Panc1 (cell line): ENCODE measurements around the gene ABO. TPM values are rescaled to one million over a fixed set of nuclear protein-coding genes. Genes with fewer than 3 reads are reported as not detected.
A peak's percentile ranks its signal among the peaks of the same experiment; 100 is the strongest.

Experiments
- ATAC-seq: fragments of 200-7000 bp; cut with Tn5 transposase; 2 replicates; pipeline ENCODE4 v1.9.1; 2020; ENCODE audit warnings: mild to moderate bottlenecking, moderate library complexity
- BruUV-seq: library from RNA; stranded (reverse); fragments of 400-500 nt; replicated peaks from 2 replicates; lab custom pipeline; 2021; lab: Mats Ljungman, UMichigan
- CTCF ChIA-PET: fragments of 300-600 bp; sonication (Branson Sonifier 250); formaldehyde crosslinking; loops from one replicate; lab custom pipeline; 2022; ENCODE audit warnings: antibody characterized with exemption; lab: Charles Lee
- POLR2A ChIA-PET: fragments of 300-600 bp; sonication (Branson Sonifier 250); formaldehyde crosslinking; loops from one replicate; lab custom pipeline; 2022; ENCODE audit warnings: antibody characterized with exemption; lab: Charles Lee
- DNase-seq: peaks from one replicate; pipeline ENCODE4 v3.0.0-alpha.2; 2010; ENCODE audit warnings: low read depth, low spot score
- H3K27ac ChIP-seq: 2 replicates; pipeline ENCODE4 v1.5.1; 2011; ENCODE audit warnings: mild to moderate bottlenecking, low read length, inconsistent platforms
- H3K27me3 ChIP-seq: fragments of 200-500 bp; sonication (Bioruptor generic); 2 replicates; pipeline ENCODE4 v1.6.0; 2014; ENCODE audit warnings: low read length, inconsistent platforms; ENCODE audit not compliant: control insufficient read depth, insufficient read depth
- H3K36me3 ChIP-seq: fragments of 200-500 bp; sonication (Bioruptor generic); 2 replicates; pipeline ENCODE4 v1.5.1; 2014; ENCODE audit warnings: inconsistent platforms, mild to moderate bottlenecking, low read length, moderate library complexity; ENCODE audit not compliant: control insufficient read depth, insufficient read depth
- H3K4me1 ChIP-seq: 2 replicates; pipeline ENCODE4 v1.5.1; 2011; ENCODE audit warnings: inconsistent platforms, mild to moderate bottlenecking, low read length, moderate library complexity; ENCODE audit not compliant: control insufficient read depth, insufficient read depth
- H3K4me3 ChIP-seq, 2 experiments: 2 replicates each; pipeline ENCODE4 v1.5.1; 2011 to 2012; ENCODE audit warnings: low read depth in 2 of 2, low read length in 2 of 2, mild to moderate bottlenecking in 2 of 2, inconsistent platforms in 1 of 2, moderate library complexity in 1 of 2
- H3K9me3 ChIP-seq: fragments of 200-500 bp; sonication (Bioruptor generic); 2 replicates; pipeline ENCODE4 v1.5.1; 2014; ENCODE audit warnings: low read depth, mild to moderate bottlenecking, inconsistent platforms, low read length, moderate library complexity; ENCODE audit not compliant: control insufficient read depth, insufficient read depth
- POLR2AphosphoS5 ChIP-seq: IDR thresholded peaks from 2 replicates; pipeline ENCODE4 v1.6.1; 2012; ENCODE audit warnings: mild to moderate bottlenecking, low read depth, low read length, moderate library complexity
- SIN3A ChIP-seq: IDR thresholded peaks from 2 replicates; pipeline ENCODE4 v1.6.1; 2012; ENCODE audit warnings: low read depth, mild to moderate bottlenecking, low read length, moderate library complexity, borderline replicate concordance; ENCODE audit not compliant: insufficient read depth
- TCF7L2 ChIP-seq: IDR thresholded peaks from 2 replicates; pipeline ENCODE4 v1.6.1; 2011; ENCODE audit warnings: mild to moderate bottlenecking, low read depth, low read length, inconsistent platforms
- in situ Hi-C: cut with HindIII; loops from 2 replicates; pipeline ENCODE4 v1.10.0; 2016; ENCODE audit warnings: low sequenced_read_pairs, low pct_unique_long_range_greater_than_20kb
- intact Hi-C: fragments of 100-400 bp; cut with micrococcal nuclease; formaldehyde crosslinking; loops from one replicate; pipeline ENCODE4 v1.10.0; 2022; ENCODE audit not compliant: unreplicated experiment
- total RNA-seq: library from RNA; stranded (reverse); gene quantifications from one replicate; pipeline ENCODE4 v1.2.1, GENCODE V29; 2021; ENCODE audit not compliant: unreplicated experiment
- TF ChIP-seq, protein P1 (sequence below): fragments of 450-650 bp; IDR thresholded peaks from 2 replicates; pipeline ENCODE4 v1.5.1; 2017; ENCODE audit warnings: mild to moderate bottlenecking
- TF ChIP-seq, protein P2 (sequence below), 2 experiments: IDR thresholded peaks; 2 replicates each; pipeline ENCODE4 v1.6.1; 2011 to 2012; ENCODE audit warnings: low read depth in 2 of 2, control low read depth in 1 of 2, low read length in 1 of 2, mild to moderate bottlenecking in 1 of 2, moderate library complexity in 1 of 2; ENCODE audit not compliant: insufficient read depth in 1 of 2

ABO gene
- total RNA-seq, 1 experiment from 2014 or later, result 0.10 TPM

- no TSS peak for BruUV-seq
- intact Hi-C loops, result no loop called here
- CTCF ChIA-PET, result no interaction called here
Measured at GRCh38 chr9:133274236-133275104, 531 bp downstream of the ABO start.

DNA sequence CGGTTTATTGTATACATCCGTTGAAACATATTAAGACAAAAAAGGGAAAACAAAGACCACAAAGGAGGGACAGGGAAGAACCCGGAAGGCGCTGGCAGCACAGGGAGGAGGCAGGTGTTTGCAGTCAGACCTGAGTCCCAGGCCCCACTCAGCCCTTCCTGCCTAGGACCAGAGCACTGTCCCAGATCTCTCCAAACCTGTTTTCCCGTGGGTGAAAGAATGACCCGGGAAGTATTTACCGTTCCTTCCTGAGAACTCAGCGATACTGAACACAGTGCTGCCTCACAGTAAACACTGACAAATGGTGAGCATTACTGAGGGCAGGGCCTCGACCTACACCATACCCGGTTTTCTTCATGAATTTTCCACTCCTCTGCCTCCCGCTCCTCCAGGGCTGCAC is 1.2 kb downstream of the ABO start:
- Histone ChIP-seq H3K27me3 (no peaks in the 10 kb centered on the region), H3K4me1 (no peaks in the 10 kb centered on the region), H3K9me3 (no peaks in the 10 kb centered on the region), H3K36me3 (no peaks in the 10 kb centered on the region), H3K27ac (no peak overlapping the region), H3K4me3 (no peak overlapping the region)
- CTCF ChIA-PET, result no interaction called here
- intact Hi-C loops (no loop called here), in situ Hi-C loops (no loop called here)
- no TSS peak for BruUV-seq
- no peak for TF ChIP-seq POLR2AphosphoS5
- TF ChIP-seq, protein P1, sequence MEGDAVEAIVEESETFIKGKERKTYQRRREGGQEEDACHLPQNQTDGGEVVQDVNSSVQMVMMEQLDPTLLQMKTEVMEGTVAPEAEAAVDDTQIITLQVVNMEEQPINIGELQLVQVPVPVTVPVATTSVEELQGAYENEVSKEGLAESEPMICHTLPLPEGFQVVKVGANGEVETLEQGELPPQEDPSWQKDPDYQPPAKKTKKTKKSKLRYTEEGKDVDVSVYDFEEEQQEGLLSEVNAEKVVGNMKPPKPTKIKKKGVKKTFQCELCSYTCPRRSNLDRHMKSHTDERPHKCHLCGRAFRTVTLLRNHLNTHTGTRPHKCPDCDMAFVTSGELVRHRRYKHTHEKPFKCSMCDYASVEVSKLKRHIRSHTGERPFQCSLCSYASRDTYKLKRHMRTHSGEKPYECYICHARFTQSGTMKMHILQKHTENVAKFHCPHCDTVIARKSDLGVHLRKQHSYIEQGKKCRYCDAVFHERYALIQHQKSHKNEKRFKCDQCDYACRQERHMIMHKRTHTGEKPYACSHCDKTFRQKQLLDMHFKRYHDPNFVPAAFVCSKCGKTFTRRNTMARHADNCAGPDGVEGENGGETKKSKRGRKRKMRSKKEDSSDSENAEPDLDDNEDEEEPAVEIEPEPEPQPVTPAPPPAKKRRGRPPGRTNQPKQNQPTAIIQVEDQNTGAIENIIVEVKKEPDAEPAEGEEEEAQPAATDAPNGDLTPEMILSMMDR, result no peak
- no peak for TF ChIP-seq SIN3A
- no peak for TF ChIP-seq TCF7L2
- TF ChIP-seq, protein P2, sequence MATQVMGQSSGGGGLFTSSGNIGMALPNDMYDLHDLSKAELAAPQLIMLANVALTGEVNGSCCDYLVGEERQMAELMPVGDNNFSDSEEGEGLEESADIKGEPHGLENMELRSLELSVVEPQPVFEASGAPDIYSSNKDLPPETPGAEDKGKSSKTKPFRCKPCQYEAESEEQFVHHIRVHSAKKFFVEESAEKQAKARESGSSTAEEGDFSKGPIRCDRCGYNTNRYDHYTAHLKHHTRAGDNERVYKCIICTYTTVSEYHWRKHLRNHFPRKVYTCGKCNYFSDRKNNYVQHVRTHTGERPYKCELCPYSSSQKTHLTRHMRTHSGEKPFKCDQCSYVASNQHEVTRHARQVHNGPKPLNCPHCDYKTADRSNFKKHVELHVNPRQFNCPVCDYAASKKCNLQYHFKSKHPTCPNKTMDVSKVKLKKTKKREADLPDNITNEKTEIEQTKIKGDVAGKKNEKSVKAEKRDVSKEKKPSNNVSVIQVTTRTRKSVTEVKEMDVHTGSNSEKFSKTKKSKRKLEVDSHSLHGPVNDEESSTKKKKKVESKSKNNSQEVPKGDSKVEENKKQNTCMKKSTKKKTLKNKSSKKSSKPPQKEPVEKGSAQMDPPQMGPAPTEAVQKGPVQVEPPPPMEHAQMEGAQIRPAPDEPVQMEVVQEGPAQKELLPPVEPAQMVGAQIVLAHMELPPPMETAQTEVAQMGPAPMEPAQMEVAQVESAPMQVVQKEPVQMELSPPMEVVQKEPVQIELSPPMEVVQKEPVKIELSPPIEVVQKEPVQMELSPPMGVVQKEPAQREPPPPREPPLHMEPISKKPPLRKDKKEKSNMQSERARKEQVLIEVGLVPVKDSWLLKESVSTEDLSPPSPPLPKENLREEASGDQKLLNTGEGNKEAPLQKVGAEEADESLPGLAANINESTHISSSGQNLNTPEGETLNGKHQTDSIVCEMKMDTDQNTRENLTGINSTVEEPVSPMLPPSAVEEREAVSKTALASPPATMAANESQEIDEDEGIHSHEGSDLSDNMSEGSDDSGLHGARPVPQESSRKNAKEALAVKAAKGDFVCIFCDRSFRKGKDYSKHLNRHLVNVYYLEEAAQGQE (IDR thresholded peaks at IDR 0.05; ENCODE audit: insufficient read depth in 1 of 2, low read depth in 2 of 2, low read length in 1 of 2), result no peak
- POLR2A ChIA-PET, result no interaction called here
- DNase-seq (no peak), ATAC-seq (no peak)

More at GRCh38 chr9:133274236-133275104, 531 bp downstream of the ABO start:
- in situ Hi-C loops, result no loop called here
- H3K4me3 ChIP-seq, result peak overlapping the region in 1 of 2 experiments; percentile 20; a peak in 1 of 4 replicates
- no peaks in the 10 kb centered on the region for H3K36me3 ChIP-seq
- H3K27ac ChIP-seq, result no peak overlapping the region
- POLR2A ChIA-PET, result no interaction called here
- ATAC-seq, result no peak
- DNase-seq, result no peak
- H3K9me3 ChIP-seq, result no peaks in the 10 kb centered on the region
- TF ChIP-seq POLR2AphosphoS5, result no peak
- no peak for TF ChIP-seq SIN3A
- TF ChIP-seq, protein P1, result no peak
- TF ChIP-seq TCF7L2, result no peak
- TF ChIP-seq, protein P2 (IDR thresholded peaks at IDR 0.05; ENCODE audit: insufficient read depth in 1 of 2, low read depth in 2 of 2, low read length in 1 of 2), result no peak
- no peaks in the 10 kb centered on the region for H3K27me3 ChIP-seq
- no peaks in the 10 kb centered on the region for H3K4me1 ChIP-seq
